ENCODE data around the gene CFAP410.

The CFAP410 gene

GRCh38 chr21:44296103-44296519 is 43.1 kb downstream of the CFAP410 start (continued):
- TF ChIP-seq TSHZ2 (CRISPR knock-in tag; IDR thresholded peaks at IDR 0.05) (no peak), ARNTL (CRISPR knock-in tag; IDR thresholded peaks at IDR 0.05; ENCODE audit: borderline replicate concordance, low read depth) (no peak), ZC3H10 (CRISPR knock-in tag; IDR thresholded peaks at IDR 0.05) (no peak)

GRCh38 chr21:44295646-44296045 is 43.5 kb downstream of the CFAP410 start:
- no peak for ATAC-seq
- TF ChIP-seq ISL1 (CRISPR knock-in tag; IDR thresholded peaks at IDR 0.05) (no peak), TSHZ2 (CRISPR knock-in tag; IDR thresholded peaks at IDR 0.05) (no peak), CSRNP3 (CRISPR knock-in tag; IDR thresholded peaks at IDR 0.05) (no peak), ARNTL (CRISPR knock-in tag; IDR thresholded peaks at IDR 0.05; ENCODE audit: borderline replicate concordance, low read depth) (no peak), SNAI2 (CRISPR knock-in tag; IDR thresholded peaks at IDR 0.05) (no peak), POU6F1 (CRISPR knock-in tag; IDR thresholded peaks at IDR 0.05; ENCODE audit: borderline replicate concordance, low read depth) (no peak), GLIS3 (CRISPR knock-in tag; IDR thresholded peaks at IDR 0.05) (no peak), ZC3H10 (CRISPR knock-in tag; IDR thresholded peaks at IDR 0.05) (no peak), TCF4 (CRISPR knock-in tag; IDR thresholded peaks at IDR 0.05; ENCODE audit: borderline replicate concordance) (no peak), ZFP30 (CRISPR knock-in tag; IDR thresholded peaks at IDR 0.05) (no peak), CREB5 (CRISPR knock-in tag; IDR thresholded peaks at IDR 0.05; ENCODE audit: low read depth) (no peak), RARB (CRISPR knock-in tag; IDR thresholded peaks at IDR 0.05) (no peak), ZNF8 (CRISPR knock-in tag; IDR thresholded peaks at IDR 0.05) (no peak), ZNF565 (CRISPR knock-in tag; conservative IDR thresholded peaks at IDR 0.05; ENCODE audit: low read depth) (no peak), PATZ1 (CRISPR knock-in tag; IDR thresholded peaks at IDR 0.05; ENCODE audit: borderline replicate concordance) (no peak), ZFP3 (CRISPR knock-in tag; IDR thresholded peaks at IDR 0.05) (no peak), ZNF70 (CRISPR knock-in tag; IDR thresholded peaks at IDR 0.05) (no peak), BACH2 (CRISPR knock-in tag; IDR thresholded peaks at IDR 0.05; ENCODE audit: borderline replicate concordance) (no peak), OSR1 (CRISPR knock-in tag; IDR thresholded peaks at IDR 0.05) (no peak), PPARA (CRISPR knock-in tag; IDR thresholded peaks at IDR 0.05; ENCODE audit: borderline replicate concordance) (no peak)
